ENCODE results near the gene NEDD9. TPM values are rescaled to one million over a fixed set of nuclear protein-coding genes. Genes with fewer than 3 reads are reported as not detected.
A peak's percentile ranks its signal among the peaks of the same experiment; 100 is the strongest.

The NEDD9 gene
- total and polyA plus RNA-seq, 2 of the 13 experiments (the other 11 are each of a cell fraction or from before 2014, with no cell fraction given) = 27.1 to 389 TPM

- TF ChIP-seq, protein P1, sequence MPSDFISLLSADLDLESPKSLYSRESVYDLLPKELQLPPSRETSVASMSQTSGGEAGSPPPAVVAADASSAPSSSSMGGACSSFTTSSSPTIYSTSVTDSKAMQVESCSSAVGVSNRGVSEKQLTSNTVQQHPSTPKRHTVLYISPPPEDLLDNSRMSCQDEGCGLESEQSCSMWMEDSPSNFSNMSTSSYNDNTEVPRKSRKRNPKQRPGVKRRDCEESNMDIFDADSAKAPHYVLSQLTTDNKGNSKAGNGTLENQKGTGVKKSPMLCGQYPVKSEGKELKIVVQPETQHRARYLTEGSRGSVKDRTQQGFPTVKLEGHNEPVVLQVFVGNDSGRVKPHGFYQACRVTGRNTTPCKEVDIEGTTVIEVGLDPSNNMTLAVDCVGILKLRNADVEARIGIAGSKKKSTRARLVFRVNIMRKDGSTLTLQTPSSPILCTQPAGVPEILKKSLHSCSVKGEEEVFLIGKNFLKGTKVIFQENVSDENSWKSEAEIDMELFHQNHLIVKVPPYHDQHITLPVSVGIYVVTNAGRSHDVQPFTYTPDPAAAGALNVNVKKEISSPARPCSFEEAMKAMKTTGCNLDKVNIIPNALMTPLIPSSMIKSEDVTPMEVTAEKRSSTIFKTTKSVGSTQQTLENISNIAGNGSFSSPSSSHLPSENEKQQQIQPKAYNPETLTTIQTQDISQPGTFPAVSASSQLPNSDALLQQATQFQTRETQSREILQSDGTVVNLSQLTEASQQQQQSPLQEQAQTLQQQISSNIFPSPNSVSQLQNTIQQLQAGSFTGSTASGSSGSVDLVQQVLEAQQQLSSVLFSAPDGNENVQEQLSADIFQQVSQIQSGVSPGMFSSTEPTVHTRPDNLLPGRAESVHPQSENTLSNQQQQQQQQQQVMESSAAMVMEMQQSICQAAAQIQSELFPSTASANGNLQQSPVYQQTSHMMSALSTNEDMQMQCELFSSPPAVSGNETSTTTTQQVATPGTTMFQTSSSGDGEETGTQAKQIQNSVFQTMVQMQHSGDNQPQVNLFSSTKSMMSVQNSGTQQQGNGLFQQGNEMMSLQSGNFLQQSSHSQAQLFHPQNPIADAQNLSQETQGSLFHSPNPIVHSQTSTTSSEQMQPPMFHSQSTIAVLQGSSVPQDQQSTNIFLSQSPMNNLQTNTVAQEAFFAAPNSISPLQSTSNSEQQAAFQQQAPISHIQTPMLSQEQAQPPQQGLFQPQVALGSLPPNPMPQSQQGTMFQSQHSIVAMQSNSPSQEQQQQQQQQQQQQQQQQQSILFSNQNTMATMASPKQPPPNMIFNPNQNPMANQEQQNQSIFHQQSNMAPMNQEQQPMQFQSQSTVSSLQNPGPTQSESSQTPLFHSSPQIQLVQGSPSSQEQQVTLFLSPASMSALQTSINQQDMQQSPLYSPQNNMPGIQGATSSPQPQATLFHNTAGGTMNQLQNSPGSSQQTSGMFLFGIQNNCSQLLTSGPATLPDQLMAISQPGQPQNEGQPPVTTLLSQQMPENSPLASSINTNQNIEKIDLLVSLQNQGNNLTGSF (CRISPR knock-in tag; IDR thresholded peaks at IDR 0.05) = no peak
- TF ChIP-seq DBP (CRISPR knock-in tag; IDR thresholded peaks at IDR 0.05; ENCODE audit: not compliant biosample characterization) = no peak
- peak; percentile 64; the same call in 1 of the 2 replicates for TF ChIP-seq IRF2 (CRISPR knock-in tag; IDR thresholded peaks at IDR 0.05)
- TF ChIP-seq, protein P2, sequence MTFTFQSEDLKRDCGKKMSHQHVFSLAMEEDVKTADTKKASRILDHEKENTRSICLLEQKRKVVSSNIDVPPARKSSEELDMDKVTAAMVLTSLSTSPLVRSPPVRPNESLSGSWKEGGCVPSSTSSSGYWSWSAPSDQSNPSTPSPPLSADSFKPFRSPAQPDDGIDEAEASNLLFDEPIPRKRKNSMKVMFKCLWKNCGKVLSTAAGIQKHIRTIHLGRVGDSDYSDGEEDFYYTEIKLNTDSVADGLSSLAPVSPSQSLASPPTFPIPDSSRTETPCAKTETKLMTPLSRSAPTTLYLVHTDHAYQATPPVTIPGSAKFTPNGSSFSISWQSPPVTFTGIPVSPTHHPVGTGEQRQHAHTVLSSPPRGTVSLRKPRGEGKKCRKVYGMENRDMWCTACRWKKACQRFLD (CRISPR knock-in tag; IDR thresholded peaks at IDR 0.05; ENCODE audit: borderline replicate concordance) = no peak
- TF ChIP-seq NKX3-1 (CRISPR knock-in tag; IDR thresholded peaks at IDR 0.05) = no peak
- TF ChIP-seq, protein P3, sequence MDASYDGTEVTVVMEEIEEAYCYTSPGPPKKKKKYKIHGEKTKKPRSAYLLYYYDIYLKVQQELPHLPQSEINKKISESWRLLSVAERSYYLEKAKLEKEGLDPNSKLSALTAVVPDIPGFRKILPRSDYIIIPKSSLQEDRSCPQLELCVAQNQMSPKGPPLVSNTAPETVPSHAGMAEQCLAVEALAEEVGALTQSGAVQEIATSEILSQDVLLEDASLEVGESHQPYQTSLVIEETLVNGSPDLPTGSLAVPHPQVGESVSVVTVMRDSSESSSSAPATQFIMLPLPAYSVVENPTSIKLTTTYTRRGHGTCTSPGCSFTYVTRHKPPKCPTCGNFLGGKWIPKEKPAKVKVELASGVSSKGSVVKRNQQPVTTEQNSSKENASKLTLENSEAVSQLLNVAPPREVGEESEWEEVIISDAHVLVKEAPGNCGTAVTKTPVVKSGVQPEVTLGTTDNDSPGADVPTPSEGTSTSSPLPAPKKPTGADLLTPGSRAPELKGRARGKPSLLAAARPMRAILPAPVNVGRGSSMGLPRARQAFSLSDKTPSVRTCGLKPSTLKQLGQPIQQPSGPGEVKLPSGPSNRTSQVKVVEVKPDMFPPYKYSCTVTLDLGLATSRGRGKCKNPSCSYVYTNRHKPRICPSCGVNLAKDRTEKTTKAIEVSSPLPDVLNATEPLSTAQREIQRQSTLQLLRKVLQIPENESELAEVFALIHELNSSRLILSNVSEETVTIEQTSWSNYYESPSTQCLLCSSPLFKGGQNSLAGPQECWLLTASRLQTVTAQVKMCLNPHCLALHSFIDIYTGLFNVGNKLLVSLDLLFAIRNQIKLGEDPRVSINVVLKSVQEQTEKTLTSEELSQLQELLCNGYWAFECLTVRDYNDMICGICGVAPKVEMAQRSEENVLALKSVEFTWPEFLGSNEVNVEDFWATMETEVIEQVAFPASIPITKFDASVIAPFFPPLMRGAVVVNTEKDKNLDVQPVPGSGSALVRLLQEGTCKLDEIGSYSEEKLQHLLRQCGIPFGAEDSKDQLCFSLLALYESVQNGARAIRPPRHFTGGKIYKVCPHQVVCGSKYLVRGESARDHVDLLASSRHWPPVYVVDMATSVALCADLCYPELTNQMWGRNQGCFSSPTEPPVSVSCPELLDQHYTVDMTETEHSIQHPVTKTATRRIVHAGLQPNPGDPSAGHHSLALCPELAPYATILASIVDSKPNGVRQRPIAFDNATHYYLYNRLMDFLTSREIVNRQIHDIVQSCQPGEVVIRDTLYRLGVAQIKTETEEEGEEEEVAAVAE (CRISPR knock-in tag; IDR thresholded peaks at IDR 0.05; ENCODE audit: borderline replicate concordance) = no peak
- no peak for TF ChIP-seq DZIP1 (CRISPR knock-in tag; IDR thresholded peaks at IDR 0.05)
- TF ChIP-seq PRMT3 (CRISPR knock-in tag; IDR thresholded peaks at IDR 0.05; ENCODE audit: borderline replicate concordance, low read depth) = no peak
- TF ChIP-seq SCMH1 (CRISPR knock-in tag; IDR thresholded peaks at IDR 0.05; ENCODE audit: borderline replicate concordance) = no peak
- no peak for TF ChIP-seq CENPT (CRISPR knock-in tag; IDR thresholded peaks at IDR 0.05; ENCODE audit: low read depth)
Observed at GRCh38 chr6:11172501-11173327, 59.8 kb downstream of the NEDD9 start (continued).

Data from HepG2 (cell line).